Parathyroid adenoma (tissue), 2 donors: ENCODE measurements around the gene HSD11B1.

Experiments
- H2AFZ ChIP-seq: fragments of 300-600 bp; sonication (generic); one replicate; pipeline ENCODE4 v1.7.0; 2017; ENCODE audit warnings: antibody characterized with exemption, mild to moderate bottlenecking
- H3K27ac ChIP-seq: fragments of 300-600 bp; sonication (generic); one replicate; pipeline ENCODE4 v1.7.0; 2017
- H3K27me3 ChIP-seq: fragments of 300-600 bp; sonication (generic); one replicate; pipeline ENCODE4 v1.7.0; 2017; ENCODE audit warnings: low read length; ENCODE audit not compliant: control insufficient read depth, insufficient read depth
- H3K36me3 ChIP-seq: fragments of 300-600 bp; sonication (generic); one replicate; pipeline ENCODE4 v1.7.0; 2017; ENCODE audit warnings: low read length; ENCODE audit not compliant: control insufficient read depth, insufficient read depth
- H3K4me1 ChIP-seq: fragments of 300-600 bp; sonication (generic); one replicate; pipeline ENCODE4 v1.7.0; 2017; ENCODE audit warnings: control low read depth
- H3K4me2 ChIP-seq: fragments of 300-600 bp; sonication (generic); one replicate; pipeline ENCODE4 v1.7.0; 2017; ENCODE audit warnings: low read length
- H3K4me3 ChIP-seq: fragments of 300-600 bp; sonication (generic); one replicate; pipeline ENCODE4 v1.7.0; 2017; ENCODE audit warnings: low read depth, low read length
- H3K79me2 ChIP-seq: fragments of 300-600 bp; sonication (generic); one replicate; pipeline ENCODE4 v1.7.0; 2017; ENCODE audit warnings: control low read depth
- H3K9ac ChIP-seq: fragments of 300-600 bp; sonication (generic); one replicate; pipeline ENCODE4 v1.7.0; 2017; ENCODE audit warnings: mild to moderate bottlenecking
- H3K9me3 ChIP-seq: fragments of 300-600 bp; sonication (generic); one replicate; pipeline ENCODE4 v1.7.0; 2017; ENCODE audit warnings: low read length; ENCODE audit not compliant: control insufficient read depth
- TF ChIP-seq, protein P1 (sequence below): fragments of 300-600 bp; sonication (generic); IDR thresholded peaks from one replicate; pipeline ENCODE4 v1.7.0; 2017; ENCODE audit warnings: antibody characterized with exemption, mild to moderate bottlenecking
- donor health status: primary hyperparathyroidism.

HSD11B1 gene

DNA sequence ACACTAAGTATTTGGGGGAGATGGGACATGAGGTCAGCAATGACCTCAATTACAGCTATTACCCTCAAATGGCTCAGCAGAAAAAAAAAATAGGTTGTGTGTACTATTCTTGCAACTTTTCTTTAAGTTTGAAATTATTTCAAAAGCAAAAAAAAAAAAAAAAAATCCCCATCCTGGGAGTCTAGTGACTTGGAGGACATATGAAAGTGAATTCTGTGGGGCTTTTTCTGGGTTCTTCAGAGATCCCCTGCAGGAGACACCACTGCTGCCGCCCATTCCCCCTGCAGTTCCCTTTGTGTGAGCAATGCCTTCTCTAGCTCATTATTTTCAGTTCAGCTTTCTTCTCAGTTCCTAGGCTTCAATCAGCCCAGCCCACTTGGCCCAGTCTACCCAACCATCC is 16.7 kb downstream of the HSD11B1 start:
- Histone ChIP-seq H3K9ac (no peak overlapping the region), H2AFZ (peak overlapping the region; percentile 53), H3K4me1 (peaks cover 5% of the 10 kb centered on the region), H3K4me2 (no peak overlapping the region), H3K79me2 (no peaks in the 10 kb centered on the region), H3K27me3 (no peaks in the 10 kb centered on the region), H3K27ac (peak overlapping the region; percentile 59), H3K9me3 (no peaks in the 10 kb centered on the region), H3K4me3 (no peak overlapping the region), H3K36me3 (no peaks in the 10 kb centered on the region)
- TF ChIP-seq, protein P1, sequence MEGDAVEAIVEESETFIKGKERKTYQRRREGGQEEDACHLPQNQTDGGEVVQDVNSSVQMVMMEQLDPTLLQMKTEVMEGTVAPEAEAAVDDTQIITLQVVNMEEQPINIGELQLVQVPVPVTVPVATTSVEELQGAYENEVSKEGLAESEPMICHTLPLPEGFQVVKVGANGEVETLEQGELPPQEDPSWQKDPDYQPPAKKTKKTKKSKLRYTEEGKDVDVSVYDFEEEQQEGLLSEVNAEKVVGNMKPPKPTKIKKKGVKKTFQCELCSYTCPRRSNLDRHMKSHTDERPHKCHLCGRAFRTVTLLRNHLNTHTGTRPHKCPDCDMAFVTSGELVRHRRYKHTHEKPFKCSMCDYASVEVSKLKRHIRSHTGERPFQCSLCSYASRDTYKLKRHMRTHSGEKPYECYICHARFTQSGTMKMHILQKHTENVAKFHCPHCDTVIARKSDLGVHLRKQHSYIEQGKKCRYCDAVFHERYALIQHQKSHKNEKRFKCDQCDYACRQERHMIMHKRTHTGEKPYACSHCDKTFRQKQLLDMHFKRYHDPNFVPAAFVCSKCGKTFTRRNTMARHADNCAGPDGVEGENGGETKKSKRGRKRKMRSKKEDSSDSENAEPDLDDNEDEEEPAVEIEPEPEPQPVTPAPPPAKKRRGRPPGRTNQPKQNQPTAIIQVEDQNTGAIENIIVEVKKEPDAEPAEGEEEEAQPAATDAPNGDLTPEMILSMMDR = no peak

DNA sequence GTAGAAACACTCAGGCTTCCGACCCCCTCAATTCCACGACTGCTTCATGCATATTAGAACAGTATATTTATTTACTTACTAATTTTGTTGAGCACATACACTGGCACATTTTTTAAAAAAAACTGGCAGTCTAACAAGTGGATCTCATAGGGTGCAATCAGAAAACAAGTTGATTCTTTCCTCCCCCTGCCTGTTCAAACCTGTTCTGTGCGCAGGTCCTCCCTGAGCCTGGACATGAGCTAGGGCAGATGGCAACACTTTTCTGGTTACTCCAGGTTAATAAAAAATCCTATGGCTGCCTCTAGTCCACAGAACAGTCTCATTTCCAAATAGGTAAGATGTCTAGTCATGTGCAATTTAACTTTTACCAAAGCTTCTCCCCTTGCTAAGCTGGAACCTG is 18.6 kb downstream of the HSD11B1 start:
- Histone ChIP-seq H3K9ac (no peak overlapping the region), H3K9me3 (no peaks in the 10 kb centered on the region), H3K4me3 (no peak overlapping the region)

DNA sequence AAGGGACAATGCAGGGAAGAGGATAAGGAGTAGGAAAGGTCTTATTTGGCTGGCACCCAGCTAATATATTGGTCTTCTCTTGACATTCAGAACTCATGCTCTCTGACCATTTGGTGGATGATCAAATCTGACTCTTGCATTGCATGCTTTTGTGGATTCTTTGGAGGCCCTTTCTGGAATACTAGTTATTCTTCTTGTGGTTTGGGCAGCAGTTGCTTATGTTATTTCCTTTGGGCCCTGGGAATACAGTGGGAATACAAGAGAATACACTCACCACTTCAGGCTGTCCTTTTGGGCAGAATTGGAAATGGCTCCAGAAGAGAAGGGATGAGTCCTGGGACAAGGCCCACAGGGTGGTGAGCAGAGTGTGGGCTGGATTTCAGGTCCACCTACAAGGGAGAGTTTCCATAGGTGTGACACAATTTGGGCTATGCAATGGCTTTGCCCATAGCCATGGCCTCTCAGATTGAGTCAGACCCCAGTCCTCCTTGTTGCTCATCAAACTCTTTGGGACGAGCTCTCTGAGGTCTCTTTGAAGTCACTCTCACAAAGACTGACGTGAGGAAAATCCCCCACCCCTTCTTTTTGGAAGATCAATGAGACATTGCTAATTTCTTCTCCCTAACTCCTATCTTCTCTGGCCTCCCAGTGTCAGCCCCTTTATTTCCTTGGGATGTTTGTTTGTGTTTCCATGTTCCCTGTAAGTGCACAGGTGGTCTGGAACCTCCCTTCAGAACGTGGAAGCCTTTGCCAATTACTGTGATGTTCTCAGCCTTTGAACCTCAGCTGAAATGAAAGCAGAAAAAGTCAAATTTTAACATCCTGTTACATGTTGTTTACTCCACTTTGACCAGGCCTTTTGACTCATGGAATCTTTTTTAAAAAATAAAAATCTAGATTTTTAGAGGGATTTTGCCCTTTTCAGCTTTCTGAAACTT is 19.4 kb downstream of the HSD11B1 start:
- no peak overlapping the region for H2AFZ ChIP-seq
- H3K4me3 ChIP-seq = no peak overlapping the region
- H3K27ac ChIP-seq = no peak overlapping the region
- TF ChIP-seq, protein P1 = no peak
- no peak overlapping the region for H3K4me2 ChIP-seq
- no peaks in the 10 kb centered on the region for H3K79me2 ChIP-seq
- no peaks in the 10 kb centered on the region for H3K9me3 ChIP-seq
- H3K9ac ChIP-seq = no peak overlapping the region
- peaks cover 5% of the 10 kb centered on the region for H3K4me1 ChIP-seq
- H3K36me3 ChIP-seq = no peaks in the 10 kb centered on the region
- no peaks in the 10 kb centered on the region for H3K27me3 ChIP-seq

More for the DNA sequence above, 18.6 kb downstream of the HSD11B1 start:
- Histone ChIP-seq H3K36me3 (no peaks in the 10 kb centered on the region), H3K4me2 (no peak overlapping the region), H3K27ac (no peak overlapping the region), H3K27me3 (no peaks in the 10 kb centered on the region), H3K79me2 (no peaks in the 10 kb centered on the region), H3K4me1 (peaks cover 5% of the 10 kb centered on the region), H2AFZ (no peak overlapping the region)
- TF ChIP-seq, protein P1 = no peak

DNA sequence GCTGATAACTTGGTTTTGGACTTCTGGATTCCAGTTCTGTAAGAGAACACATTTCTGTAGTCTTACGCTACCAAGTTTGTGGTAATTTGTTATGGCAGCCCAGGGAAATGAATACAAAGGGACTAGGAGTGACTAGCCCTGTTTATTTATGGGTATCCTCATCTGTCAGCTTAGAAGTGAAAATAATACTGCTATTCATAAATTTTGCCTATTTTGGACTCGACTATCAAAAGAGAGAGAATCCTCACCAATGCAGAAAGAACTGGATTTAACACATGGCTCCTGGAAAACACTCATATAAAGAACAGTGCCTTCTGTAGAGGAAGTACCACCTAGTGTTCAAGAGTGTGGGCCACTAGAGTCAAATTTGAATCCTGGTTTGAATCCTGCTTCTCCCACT is 22.6 kb downstream of the HSD11B1 start:
- no peak overlapping the region for H3K9ac ChIP-seq
- no peaks in the 10 kb centered on the region for H3K9me3 ChIP-seq
- H3K4me3 ChIP-seq = no peak overlapping the region
- no peaks in the 10 kb centered on the region for H3K4me1 ChIP-seq
- H3K79me2 ChIP-seq = no peaks in the 10 kb centered on the region
- H3K27ac ChIP-seq = no peak overlapping the region
- H3K36me3 ChIP-seq = no peaks in the 10 kb centered on the region
- TF ChIP-seq, protein P1 = no peak
- no peak overlapping the region for H2AFZ ChIP-seq
- no peak overlapping the region for H3K4me2 ChIP-seq
- no peaks in the 10 kb centered on the region for H3K27me3 ChIP-seq
